Small intestine (tissue), 7 donors: Measurements from ENCODE around the gene AGAP2. TPM values are rescaled to one million over a fixed set of nuclear protein-coding genes. Genes with fewer than 3 reads are reported as not detected.
"Not testable (repeated sequence)": the region's sequence is repeated elsewhere in the genome, so short reads cannot be mapped to it uniquely, and the experiment has no call there.

Experiments used
- DNase-seq, 2 donors: peaks; one replicate each; pipeline versions ENCODE4 v3.0.0 to v3.0.0-alpha.2; 2013
- FAIRE-seq: peaks from 2 replicates; lab custom pipeline; 2012; peaks lifted over from hg19 to GRCh38; lab: Jason Lieb, UNC
- H3K27ac ChIP-seq, 3 donors: one replicate each; pipeline ENCODE4 v1.5.1; 2013; ENCODE audit warnings: low read length in 2 of 3, mild to moderate bottlenecking in 2 of 3, control low read depth in 1 of 3, inconsistent platforms in 1 of 3, low read depth in 1 of 3, moderate library complexity in 1 of 3
- H3K27me3 ChIP-seq, 3 donors: one replicate each; pipeline ENCODE4 v1.6.1; 2013; ENCODE audit warnings: low read length in 3 of 3, inconsistent platforms in 1 of 3; ENCODE audit not compliant: control insufficient read depth in 3 of 3, insufficient read depth in 3 of 3
- H3K36me3 ChIP-seq, 3 donors: one replicate each; pipeline ENCODE4 v1.6.1; 2013; ENCODE audit warnings: low read length in 3 of 3, inconsistent platforms in 1 of 3, low read depth in 1 of 3, mild to moderate bottlenecking in 1 of 3, moderate library complexity in 1 of 3; ENCODE audit not compliant: control insufficient read depth in 3 of 3, insufficient read depth in 2 of 3
- H3K4me1 ChIP-seq, 3 donors: one replicate each; pipeline ENCODE4 v1.6.1; 2013; ENCODE audit warnings: low read length in 2 of 3, inconsistent platforms in 1 of 3, low read depth in 1 of 3, mild to moderate bottlenecking in 1 of 3, moderate library complexity in 1 of 3; ENCODE audit not compliant: control insufficient read depth in 3 of 3, insufficient read depth in 2 of 3
- H3K4me3 ChIP-seq, 3 donors: one replicate each; pipeline ENCODE4 v1.5.1; 2013; ENCODE audit warnings: low read length in 3 of 3, control low read depth in 1 of 3, inconsistent platforms in 1 of 3, low read depth in 1 of 3, mild to moderate bottlenecking in 1 of 3, moderate library complexity in 1 of 3
- H3K9me3 ChIP-seq, 2 donors: one replicate each; pipeline ENCODE4 v1.6.1; 2013; ENCODE audit warnings: low read depth in 1 of 2, low read length in 1 of 2; ENCODE audit not compliant: control insufficient read depth in 2 of 2, insufficient read depth in 1 of 2
- WGBS, 3 donors: extraction: QIAGEN DNeasy Blood & Tissue Kit; methylation state at CpG; one replicate each; pipeline ENCODE4 v1.1.7; 2013; 5-methylcytosine and 5-hydroxymethylcytosine counted together
- polyA plus RNA-seq, 4 donors: library from polyadenylated mRNA; stranded (reverse) in 3 of 4; unstranded in 1 of 4; fragments of 200-250 nt in 3 of 4; fragments of 120-200 nt in 1 of 4; gene quantifications; one replicate each; pipeline versions ENCODE4 v1.2.1 to v1.2.3, GENCODE V29; 2013
- donor health status: healthy with polysubstance abuse.
- donor health status: control.
- donor health status: control.
- donor health status: Bipolar disorder and iron deficiency.
- donor health status: healthy.

The AGAP2 gene
- polyA plus RNA-seq, 4 donors, result 0.67 to 1.8 (median 0.92) TPM

GRCh38 chr12:57722716-57723629, 15.6 kb downstream of the AGAP2 start:
- Histone ChIP-seq H3K9me3 (no peaks in the 10 kb centered on the region), H3K36me3 (peaks cover 10 to 46% (median 20%) of the 10 kb centered on the region in 3 donors), H3K27me3 (peaks cover 0 to 37% (median 0%) of the 10 kb centered on the region in 3 donors), H3K27ac (no peak overlapping the region), H3K4me3 (no peak overlapping the region), H3K4me1 (peaks cover 0 to 18% (median 0%) of the 10 kb centered on the region in 3 donors)
- DNase-seq (no peak), FAIRE-seq (no peak)
- WGBS, 3 donors, result 50 to 64% (median 61%) methylated on average over 11 of the region's 11 CpGs

GRCh38 chr12:57721846-57722608, 16.5 kb downstream of the AGAP2 start:
- DNase-seq, H3K4me1 ChIP-seq, H3K4me3 ChIP-seq, H3K27ac ChIP-seq, H3K9me3 ChIP-seq, FAIRE-seq: not testable (repeated sequence)
- Histone ChIP-seq H3K27me3 (peaks cover 0 to 27% (median 0%) of the 10 kb centered on the region in 3 donors), H3K36me3 (peaks cover 10 to 50% (median 26%) of the 10 kb centered on the region in 3 donors)
- 89 to 95% (median 93%) methylated on average over 16 of the region's 16 CpGs for WGBS, 3 donors

- peaks cover 16 to 60% (median 30%) of the 10 kb centered on the region in 3 donors for H3K36me3 ChIP-seq
These were observed 17.6 kb downstream of the AGAP2 start for GRCh38 chr12:57720606-57721595.

GRCh38 chr12:57719777-57720605, 18.6 kb downstream of the AGAP2 start:
- Histone ChIP-seq H3K27me3 (peaks cover 0 to 10% (median 0%) of the 10 kb centered on the region in 3 donors), H3K36me3 (peaks cover 16 to 65% (median 30%) of the 10 kb centered on the region in 3 donors), H3K4me3 (no peak overlapping the region), H3K27ac (no peak overlapping the region), H3K4me1 (no peaks in the 10 kb centered on the region), H3K9me3 (no peaks in the 10 kb centered on the region)
- DNase-seq, result no peak
- FAIRE-seq, result no peak
- WGBS, 3 donors, result 91 to 94% (median 91%) methylated on average over 20 of the region's 20 CpGs

More at GRCh38 chr12:57720606-57721595, 17.6 kb downstream of the AGAP2 start:
- no peaks in the 10 kb centered on the region for H3K9me3 ChIP-seq
- WGBS, 3 donors, result 80 to 88% (median 85%) methylated on average over 11 of the region's 11 CpGs
- peaks cover 0 to 18% (median 0%) of the 10 kb centered on the region in 3 donors for H3K27me3 ChIP-seq
- DNase-seq, result no peak
- FAIRE-seq, result no peak
- H3K4me3 ChIP-seq, result no peak overlapping the region
- no peak overlapping the region for H3K27ac ChIP-seq
- peaks cover 0 to 3% (median 0%) of the 10 kb centered on the region in 3 donors for H3K4me1 ChIP-seq

GRCh38 chr12:57718641-57719528, 19.7 kb downstream of the AGAP2 start:
- no peaks in the 10 kb centered on the region for H3K4me1 ChIP-seq
- peaks cover 0 to under 1% (median 0%) of the 10 kb centered on the region in 3 donors for H3K27me3 ChIP-seq
- H3K4me3 ChIP-seq, result no peak overlapping the region
- H3K9me3 ChIP-seq, result no peaks in the 10 kb centered on the region
- FAIRE-seq, result no peak
- H3K36me3 ChIP-seq, result peaks cover 16 to 68% (median 30%) of the 10 kb centered on the region in 3 donors
- 97 to 99% (median 97%) methylated on average over 15 of the region's 15 CpGs for WGBS, 3 donors
- DNase-seq, result no peak
- H3K27ac ChIP-seq, result no peak overlapping the region

- FAIRE-seq, result no peak
- no peak overlapping the region for H3K4me3 ChIP-seq
- 96 to 97% (median 97%) methylated on average over 22 of the region's 22 CpGs for WGBS, 3 donors
- H3K27me3 ChIP-seq, result no peaks in the 10 kb centered on the region
- H3K9me3 ChIP-seq, result no peaks in the 10 kb centered on the region
- no peak overlapping the region for H3K27ac ChIP-seq
- H3K36me3 ChIP-seq, result peaks cover 19 to 72% (median 30%) of the 10 kb centered on the region in 3 donors
- H3K4me1 ChIP-seq, result no peaks in the 10 kb centered on the region
- DNase-seq, result no peak
These were observed 20.5 kb downstream of the AGAP2 start for GRCh38 chr12:57717846-57718640.
